HepG2 (cell line): ENCODE data around the gene C11orf16.

Experiments
- TAF15 ChIP-seq: fragments of 200-400 bp; formaldehyde crosslinking; IDR thresholded peaks from one replicate; pipeline ENCODE4 v1.6.1; 2018; ENCODE audit warnings: mild to moderate bottlenecking, low read depth, low read length; ENCODE audit not compliant: poor library complexity, severe bottlenecking
- TGIF2 ChIP-seq: IDR thresholded peaks from 2 replicates; pipeline ENCODE4 v1.6.1; 2016; ENCODE audit warnings: control low read depth, missing compliant biosample characterization
- TF ChIP-seq, protein P1 (sequence below): sonication (generic); formaldehyde crosslinking; IDR thresholded peaks from 2 replicates; pipeline ENCODE4 v1.5.1; 2020; ENCODE audit warnings: mild to moderate bottlenecking, moderate library complexity, missing genetic modification reagents

- TF ChIP-seq, protein P1, sequence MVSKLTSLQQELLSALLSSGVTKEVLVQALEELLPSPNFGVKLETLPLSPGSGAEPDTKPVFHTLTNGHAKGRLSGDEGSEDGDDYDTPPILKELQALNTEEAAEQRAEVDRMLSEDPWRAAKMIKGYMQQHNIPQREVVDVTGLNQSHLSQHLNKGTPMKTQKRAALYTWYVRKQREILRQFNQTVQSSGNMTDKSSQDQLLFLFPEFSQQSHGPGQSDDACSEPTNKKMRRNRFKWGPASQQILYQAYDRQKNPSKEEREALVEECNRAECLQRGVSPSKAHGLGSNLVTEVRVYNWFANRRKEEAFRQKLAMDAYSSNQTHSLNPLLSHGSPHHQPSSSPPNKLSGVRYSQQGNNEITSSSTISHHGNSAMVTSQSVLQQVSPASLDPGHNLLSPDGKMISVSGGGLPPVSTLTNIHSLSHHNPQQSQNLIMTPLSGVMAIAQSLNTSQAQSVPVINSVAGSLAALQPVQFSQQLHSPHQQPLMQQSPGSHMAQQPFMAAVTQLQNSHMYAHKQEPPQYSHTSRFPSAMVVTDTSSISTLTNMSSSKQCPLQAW: no peak
- TF ChIP-seq TAF15 (no peak), TGIF2 (CRISPR knock-in tag) (no peak)
Observed at GRCh38 chr11:8914661-8915018, 18.1 kb downstream of the C11orf16 start.
